Uterus (tissue), 4 donors: ENCODE measurements around the gene OR6C75. TPM values are rescaled to one million over a fixed set of nuclear protein-coding genes. Genes with fewer than 3 reads are reported as not detected.
"Not testable (repeated sequence)": the region's sequence is repeated elsewhere in the genome, so short reads cannot be mapped to it uniquely, and the experiment has no call there.

Experiments used
- DNase-seq, 2 donors: peaks; one replicate each; pipeline ENCODE4 v3.0.0-alpha.2; 2019 to 2020
- H3K27ac ChIP-seq, 2 donors: fragments of 200-600 bp; sonication (generic); 1 replicate in 1 of 2; 2 replicates in 1 of 2; pipeline ENCODE4 v1.5.1; 2016 to 2018
- H3K27me3 ChIP-seq, 2 donors: fragments of 200-600 bp; sonication (generic); one replicate each; pipeline ENCODE4 v1.5.1; 2018 to 2019; ENCODE audit warnings: control low read depth in 1 of 2
- H3K36me3 ChIP-seq, 2 donors: fragments of 200-600 bp; sonication (generic); one replicate each; pipeline ENCODE4 v1.5.1; 2019; ENCODE audit warnings: control low read depth in 1 of 2
- H3K4me1 ChIP-seq, 2 donors: fragments of 200-600 bp; sonication (generic); one replicate each; pipeline ENCODE4 v1.5.1; 2018 to 2019; ENCODE audit warnings: control low read depth in 1 of 2
- H3K4me3 ChIP-seq, 2 donors: fragments of 200-600 bp; sonication (generic); 1 replicate in 1 of 2; 2 replicates in 1 of 2; pipeline ENCODE4 v1.5.1; 2018 to 2019; ENCODE audit warnings: mild to moderate bottlenecking in 1 of 2
- H3K9me3 ChIP-seq, 2 donors: fragments of 200-600 bp; sonication (generic); one replicate each; pipeline ENCODE4 v1.5.1; 2019; ENCODE audit warnings: control low read depth in 1 of 2
- CTCF ChIP-seq, 4 experiments: fragments of 200-600 bp in 2 of 4; fragments of 450-650 bp in 2 of 4; sonication (generic) in 2 of 4; IDR thresholded peaks; one replicate each; pipeline ENCODE4 v1.5.1; 2016 to 2019; ENCODE audit warnings: antibody characterized with exemption in 4 of 4, mild to moderate bottlenecking in 2 of 4, moderate library complexity in 1 of 4
- POLR2A ChIP-seq, 2 donors: fragments of 450-650 bp; IDR thresholded peaks; one replicate each; pipeline ENCODE4 v1.6.1; 2016; ENCODE audit warnings: antibody characterized with exemption in 2 of 2, mild to moderate bottlenecking in 1 of 2, moderate library complexity in 1 of 2
- intact Hi-C: fragments of 100-400 bp; cut with DNase I; formaldehyde crosslinking; loops from one replicate; pipeline ENCODE4 v1.15.1; 2023; ENCODE audit warnings: low total_unique reads
- total RNA-seq, 4 donors: library from RNA; depleted of rRNA in 3 of 4; stranded (reverse); fragments of >200 nt in 3 of 4; gene quantifications; one replicate each; pipeline versions ENCODE4 v1.1.0 to v1.2.4, GENCODE V29; 2014 to 2023
- donor health status: DM: yes; HTN: yes; CAD: no.

Gene OR6C75
- not detected for total RNA-seq

- no peaks in the 10 kb centered on the region for H3K4me1 ChIP-seq
- no peaks in the 10 kb centered on the region for H3K36me3 ChIP-seq
- no peak within 1 kb of the TSS for H3K27ac ChIP-seq
- no peaks in the 10 kb centered on the region for H3K27me3 ChIP-seq
- H3K4me3 ChIP-seq, result no peak within 1 kb of the TSS
- TF ChIP-seq POLR2A (IDR thresholded peaks at IDR 0.05) (no peak), CTCF (IDR thresholded peaks at IDR 0.05) (no peak)
- intact Hi-C loops, result no loop called here
- DNase-seq, result no peak
- no peaks in the 10 kb centered on the region for H3K9me3 ChIP-seq
Measured at GRCh38 chr12:55362675-55363074, at the start of gene OR6C75. OR6C75 (plus strand) TSS chr12:55362975; CDS start chr12:55365111, 2,136 bp downstream.

GRCh38 chr12:55314043-55314442, 48.7 kb upstream of the OR6C75 start, which contains the start of gene OR6C1:
OR6C1 (plus strand) TSS chr12:55314343; CDS start chr12:55320600, 6,257 bp downstream.
- H3K4me1 ChIP-seq, result no peaks in the 10 kb centered on the region
- no peak for DNase-seq
- no peaks in the 10 kb centered on the region for H3K9me3 ChIP-seq
- H3K27me3 ChIP-seq, result no peaks in the 10 kb centered on the region
- H3K4me3 ChIP-seq, result no peak within 1 kb of the TSS
- TF ChIP-seq POLR2A (IDR thresholded peaks at IDR 0.05) (no peak), CTCF (IDR thresholded peaks at IDR 0.05) (no peak)
- no peaks in the 10 kb centered on the region for H3K36me3 ChIP-seq
- no peak within 1 kb of the TSS for H3K27ac ChIP-seq
- intact Hi-C loops, result no loop called here

GRCh38 chr12:55320201-55320600, 42.6 kb upstream of the OR6C75 start:
- Histone ChIP-seq H3K36me3 (no peaks in the 10 kb centered on the region), H3K4me3 (no peak overlapping the region), H3K4me1 (no peaks in the 10 kb centered on the region), H3K9me3 (no peaks in the 10 kb centered on the region), H3K27ac (no peak overlapping the region), H3K27me3 (no peaks in the 10 kb centered on the region)
- no peak for DNase-seq
- intact Hi-C loops, result no loop called here
- TF ChIP-seq CTCF (IDR thresholded peaks at IDR 0.05), result no peak
- no peak for TF ChIP-seq POLR2A (IDR thresholded peaks at IDR 0.05)

GRCh38 chr12:55325801-55326200, 37.0 kb upstream of the OR6C75 start:
- H3K9me3 ChIP-seq, H3K4me3 ChIP-seq, DNase-seq, H3K36me3 ChIP-seq, H3K27me3 ChIP-seq, intact Hi-C loops, H3K4me1 ChIP-seq, H3K27ac ChIP-seq: not testable (repeated sequence)

GRCh38 chr12:55330446-55330845, 32.3 kb upstream of the OR6C75 start, which contains the start of gene OR6C3:
OR6C3 (plus strand) TSS chr12:55330746; CDS start chr12:55331701, 955 bp downstream.
- no peak for TF ChIP-seq CTCF (IDR thresholded peaks at IDR 0.05)
- TF ChIP-seq POLR2A (IDR thresholded peaks at IDR 0.05), result no peak
- no peak within 1 kb of the TSS for H3K27ac ChIP-seq
- no peaks in the 10 kb centered on the region for H3K27me3 ChIP-seq
- DNase-seq, result no peak
- no peaks in the 10 kb centered on the region for H3K36me3 ChIP-seq
- no peaks in the 10 kb centered on the region for H3K4me1 ChIP-seq
- no peak within 1 kb of the TSS for H3K4me3 ChIP-seq
- intact Hi-C loops, result no loop called here
- no peaks in the 10 kb centered on the region for H3K9me3 ChIP-seq

- no peak overlapping the region for H3K27ac ChIP-seq
- no peaks in the 10 kb centered on the region for H3K9me3 ChIP-seq
- DNase-seq, result no peak
- H3K27me3 ChIP-seq, result no peaks in the 10 kb centered on the region
- no peak for TF ChIP-seq CTCF (IDR thresholded peaks at IDR 0.05)
- no peak for TF ChIP-seq POLR2A (IDR thresholded peaks at IDR 0.05)
- H3K4me3 ChIP-seq, result no peak overlapping the region
- intact Hi-C loops, result no loop called here
- no peaks in the 10 kb centered on the region for H3K36me3 ChIP-seq
- no peaks in the 10 kb centered on the region for H3K4me1 ChIP-seq
Measured at GRCh38 chr12:55336002-55336401, 26.8 kb upstream of the OR6C75 start.

GRCh38 chr12:55355338-55355737, 7.4 kb upstream of the OR6C75 start:
- H3K36me3 ChIP-seq, H3K4me1 ChIP-seq, intact Hi-C loops, H3K9me3 ChIP-seq, H3K4me3 ChIP-seq, H3K27me3 ChIP-seq, H3K27ac ChIP-seq, DNase-seq: not testable (repeated sequence)
